ES-I3 (cell line): Measurements from ENCODE around the gene CASP5.
"Not testable (repeated sequence)": the region's sequence is repeated elsewhere in the genome, so short reads cannot be mapped to it uniquely, and the experiment has no call there.

Source experiments
- H3K36me3 ChIP-seq: 2 replicates; pipeline ENCODE4 v1.6.1; 2013; ENCODE audit warnings: mild to moderate bottlenecking, low read length, control low read depth, moderate library complexity; ENCODE audit not compliant: insufficient read depth
- H3K4me1 ChIP-seq: 2 replicates; pipeline ENCODE4 v1.6.1; 2013; ENCODE audit warnings: mild to moderate bottlenecking, control low read depth, low read length; ENCODE audit not compliant: insufficient read depth
- H3K9ac ChIP-seq: 2 replicates; pipeline ENCODE4 v1.6.1; 2013; ENCODE audit warnings: low read depth, mild to moderate bottlenecking, low read length, moderate library complexity
- H3K9me3 ChIP-seq: 2 replicates; pipeline ENCODE4 v1.6.1; 2013; ENCODE audit warnings: mild to moderate bottlenecking, low read length, moderate library complexity; ENCODE audit not compliant: control insufficient read depth, insufficient read depth

The CASP5 gene

GRCh38 chr11:105003151-105003550, 19.8 kb downstream of the CASP5 start:
- H3K36me3 ChIP-seq, result no peaks in the 10 kb centered on the region
- H3K9me3 ChIP-seq, result no peaks in the 10 kb centered on the region
- H3K9ac ChIP-seq, result no peak overlapping the region
- H3K4me1 ChIP-seq, result peaks cover 7% of the 10 kb centered on the region; the same call in 1 of the 2 replicates

- H3K9ac ChIP-seq, result no peak overlapping the region
- peaks cover 7% of the 10 kb centered on the region; the same call in 1 of the 2 replicates for H3K4me1 ChIP-seq
- H3K36me3 ChIP-seq, result no peaks in the 10 kb centered on the region
- H3K9me3 ChIP-seq, result no peaks in the 10 kb centered on the region
These were observed 22.2 kb downstream of the CASP5 start for GRCh38 chr11:105000797-105001196.

- Histone ChIP-seq H3K9me3 (no peaks in the 10 kb centered on the region), H3K4me1 (peaks cover 2% of the 10 kb centered on the region; the same call in 1 of the 2 replicates), H3K9ac (no peak overlapping the region), H3K36me3 (no peaks in the 10 kb centered on the region)
These were observed 22.8 kb downstream of the CASP5 start for GRCh38 chr11:105000167-105000566.

GRCh38 chr11:104999721-105000120, 23.2 kb downstream of the CASP5 start:
- no peaks in the 10 kb centered on the region for H3K4me1 ChIP-seq
- H3K9me3 ChIP-seq, result no peaks in the 10 kb centered on the region
- no peaks in the 10 kb centered on the region for H3K36me3 ChIP-seq
- no peak overlapping the region for H3K9ac ChIP-seq

GRCh38 chr11:104997288-104997687, 25.7 kb downstream of the CASP5 start:
- no peaks in the 10 kb centered on the region for H3K4me1 ChIP-seq
- no peaks in the 10 kb centered on the region for H3K9me3 ChIP-seq
- H3K36me3 ChIP-seq, result no peaks in the 10 kb centered on the region
- no peak overlapping the region for H3K9ac ChIP-seq

GRCh38 chr11:104995001-104995408, 28.0 kb downstream of the CASP5 start:
- Histone ChIP-seq H3K36me3 (no peaks in the 10 kb centered on the region), H3K4me1 (no peaks in the 10 kb centered on the region), H3K9ac (no peak overlapping the region), H3K9me3 (no peaks in the 10 kb centered on the region)

- H3K4me1 ChIP-seq, result no peaks in the 10 kb centered on the region
- H3K9me3 ChIP-seq, result no peaks in the 10 kb centered on the region
- H3K9ac ChIP-seq, result no peak overlapping the region
- H3K36me3 ChIP-seq, result no peaks in the 10 kb centered on the region
These were observed 30.2 kb downstream of the CASP5 start for GRCh38 chr11:104992781-104993180.

- H3K9me3 ChIP-seq, result no peaks in the 10 kb centered on the region
- no peak overlapping the region for H3K9ac ChIP-seq
- H3K4me1 ChIP-seq, result no peaks in the 10 kb centered on the region
- no peaks in the 10 kb centered on the region for H3K36me3 ChIP-seq
These were observed 31.0 kb downstream of the CASP5 start for GRCh38 chr11:104991994-104992393.

GRCh38 chr11:104984808-104985207, 38.2 kb downstream of the CASP5 start:
- H3K9ac ChIP-seq, result no peak overlapping the region
- no peaks in the 10 kb centered on the region for H3K36me3 ChIP-seq

GRCh38 chr11:104979839-104980238, 43.1 kb downstream of the CASP5 start:
- H3K9ac ChIP-seq, result no peak overlapping the region
- no peaks in the 10 kb centered on the region for H3K9me3 ChIP-seq
- no peaks in the 10 kb centered on the region for H3K4me1 ChIP-seq
- H3K36me3 ChIP-seq, result no peaks in the 10 kb centered on the region

More at GRCh38 chr11:104984808-104985207, 38.2 kb downstream of the CASP5 start:
- Histone ChIP-seq H3K4me1 (no peaks in the 10 kb centered on the region), H3K9me3 (no peaks in the 10 kb centered on the region)

GRCh38 chr11:104973616-104974015, 49.4 kb downstream of the CASP5 start:
- Histone ChIP-seq H3K36me3 (no peaks in the 10 kb centered on the region), H3K4me1 (no peaks in the 10 kb centered on the region), H3K9me3 (peaks cover 7% of the 10 kb centered on the region; the same call in 1 of the 2 replicates), H3K9ac (no peak overlapping the region)

- not testable (repeated sequence) for H3K36me3 ChIP-seq, H3K9ac ChIP-seq, H3K4me1 ChIP-seq, H3K9me3 ChIP-seq
These were observed 50.0 kb downstream of the CASP5 start for GRCh38 chr11:104972924-104973323.

GRCh38 chr11:104970756-104971155, 52.2 kb downstream of the CASP5 start:
- no peaks in the 10 kb centered on the region for H3K36me3 ChIP-seq
- H3K9ac ChIP-seq, result no peak overlapping the region
- no peaks in the 10 kb centered on the region for H3K4me1 ChIP-seq
- peaks cover 7% of the 10 kb centered on the region; the same call in 1 of the 2 replicates for H3K9me3 ChIP-seq

- Histone ChIP-seq H3K36me3 (no peaks in the 10 kb centered on the region), H3K4me1 (no peaks in the 10 kb centered on the region), H3K9me3 (peaks cover 6% of the 10 kb centered on the region; the same call in 1 of the 2 replicates), H3K9ac (no peak overlapping the region)
These were observed 53.9 kb downstream of the CASP5 start for GRCh38 chr11:104968856-104969776.

- no peak within 1 kb of the TSS for H3K9ac ChIP-seq
- H3K9me3 ChIP-seq, result peaks cover 1% of the 10 kb centered on the region; the same call in 1 of the 2 replicates
- H3K36me3 ChIP-seq, result no peaks in the 10 kb centered on the region
- no peaks in the 10 kb centered on the region for H3K4me1 ChIP-seq
These were observed 54.6 kb downstream of the CASP5 start, which contains the start of gene CASP4 for GRCh38 chr11:104968355-104968855. TSS of gene CASP4 (minus strand) at chr11:104968574. CDS start at chr11:104968525, 49 bp downstream.
